CD4-positive, alpha-beta memory T cell (primary cell): ENCODE measurements around the gene CFAP97D2. TPM values are rescaled to one million over a fixed set of nuclear protein-coding genes. Genes with fewer than 3 reads are reported as not detected.
A peak's percentile ranks its signal among the peaks of the same experiment; 100 is the strongest.

ENCODE experiments used
- CTCF ChIA-PET: fragments of 350-600 bp; sonication (Branson Sonifier 250); formaldehyde crosslinking; loops from one replicate; lab custom pipeline; 2021; ENCODE audit warnings: inconsistent platforms; ENCODE audit not compliant: partially characterized antibody; lab: Charles Lee
- POLR2A ChIA-PET: fragments of 350-600 bp; sonication (Branson Sonifier 250); formaldehyde crosslinking; loops from one replicate; lab custom pipeline; 2021; ENCODE audit not compliant: partially characterized antibody; lab: Charles Lee
- DNase-seq, 5 donors: peaks; one replicate each; pipeline versions ENCODE4 v3.0.0 to v3.0.0-alpha.2; 2020 to 2022; ENCODE audit warnings: mixed read lengths in 1 of 5
- H3K27ac ChIP-seq: one replicate; pipeline ENCODE4 v1.7.0; 2013; ENCODE audit warnings: low read depth, low read length
- H3K27me3 ChIP-seq: 2 replicates; pipeline ENCODE4 v1.7.0; 2013; ENCODE audit warnings: mild to moderate bottlenecking, low read length, moderate library complexity; ENCODE audit not compliant: insufficient read depth
- H3K36me3 ChIP-seq: 2 replicates; pipeline ENCODE4 v1.7.0; 2013; ENCODE audit warnings: mild to moderate bottlenecking, low read length, moderate library complexity; ENCODE audit not compliant: insufficient read depth
- H3K4me1 ChIP-seq: 2 replicates; pipeline ENCODE4 v1.7.0; 2013; ENCODE audit warnings: mild to moderate bottlenecking, low read length, moderate library complexity; ENCODE audit not compliant: insufficient read depth
- H3K4me3 ChIP-seq, 2 donors: one replicate each; pipeline ENCODE4 v1.7.0; 2013; ENCODE audit warnings: low read length in 2 of 2, mild to moderate bottlenecking in 1 of 2
- H3K9me3 ChIP-seq, 2 donors: one replicate each; pipeline ENCODE4 v1.7.0; 2013; ENCODE audit warnings: low read length in 2 of 2, control low read depth in 1 of 2; ENCODE audit not compliant: control insufficient read depth in 1 of 2
- H3K27ac Mint-ChIP-seq, 7 donors: one replicate each; pipeline ENCODE4 v1.8.0; 2020 to 2021; ENCODE audit warnings: mixed read lengths in 7 of 7, mild to moderate bottlenecking in 6 of 7, inconsistent platforms in 3 of 7, moderate library complexity in 3 of 7
- H3K27me3 Mint-ChIP-seq, 2 donors: one replicate each; pipeline ENCODE4 v1.8.0; 2020 to 2021; ENCODE audit warnings: mixed read lengths in 2 of 2
- H3K36me3 Mint-ChIP-seq, 2 donors: one replicate each; pipeline ENCODE4 v1.8.0; 2020 to 2021; ENCODE audit warnings: mixed read lengths in 2 of 2, inconsistent platforms in 1 of 2, mild to moderate bottlenecking in 1 of 2
- H3K4me1 Mint-ChIP-seq, 4 donors: one replicate each; pipeline ENCODE4 v1.8.0; 2020 to 2021; ENCODE audit warnings: mixed read lengths in 4 of 4, mild to moderate bottlenecking in 1 of 4
- H3K4me3 Mint-ChIP-seq, 8 donors: one replicate each; pipeline ENCODE4 v1.8.0; 2020 to 2021; ENCODE audit warnings: mixed read lengths in 8 of 8, mild to moderate bottlenecking in 7 of 8, moderate library complexity in 6 of 8, inconsistent platforms in 3 of 8
- H3K9me3 Mint-ChIP-seq, 8 donors: one replicate each; pipeline ENCODE4 v1.8.0; 2020 to 2021; ENCODE audit warnings: mixed read lengths in 8 of 8, mild to moderate bottlenecking in 5 of 8, inconsistent platforms in 3 of 8, moderate library complexity in 1 of 8
- intact Hi-C: fragments of 100-400 bp; cut with micrococcal nuclease; formaldehyde crosslinking; loops from one replicate; pipeline ENCODE4 v1.15.1; 2023
- polyA plus RNA-seq, 2 donors: library from polyadenylated mRNA; unstranded; fragments of 300-500 nt; fragmentation: Illumina TruSeq; gene quantifications; one replicate each; pipeline ENCODE4 v1.2.3, GENCODE V29; 2021
- total RNA-seq, 2 experiments: library from RNA; stranded (reverse); gene quantifications; one replicate each; pipeline ENCODE4 v1.2.3, GENCODE V29; 2021

Gene CFAP97D2
- total and polyA plus RNA-seq, 4 experiments from 2014 or later, result not detected

- Mint-ChIP-seq H3K9me3 (peaks cover 0 to 2% (median 0%) of the 10 kb centered on the region in 8 donors), H3K4me1 (peaks cover 24 to 35% (median 28%) of the 10 kb centered on the region in 4 donors), H3K27me3 (peaks cover 3% of the 10 kb centered on the region in 2 donors), H3K4me3 (no peak overlapping the region), H3K36me3 (no peaks in the 10 kb centered on the region), H3K27ac (no peak overlapping the region)
- Histone ChIP-seq H3K9me3 (no peaks in the 10 kb centered on the region), H3K27me3 (no peaks in the 10 kb centered on the region), H3K4me1 (peaks cover 31% of the 10 kb centered on the region), H3K27ac (no peak overlapping the region), H3K36me3 (no peaks in the 10 kb centered on the region), H3K4me3 (no peak overlapping the region)
- intact Hi-C loops, result no loop called here
- DNase-seq, result no peak
- ChIA-PET POLR2A (interaction anchor here (0.9 to 2.7 kb wide), 5 partner anchors 86 to 162 kb away, joined by 3 to 12 read pairs (median 4); no protein-coding TSS in a partner anchor), CTCF (interaction anchor here (0.6 to 1.7 kb wide), 4 partner anchors 8 to 408 kb away, joined by 4 to 7 read pairs (median 4); no protein-coding TSS in a partner anchor)
Observed at GRCh38 chr13:114228176-114228575, 49.1 kb downstream of the CFAP97D2 start.

- POLR2A ChIA-PET, result interaction anchor here (1.1 to 1.2 kb wide), 2 partner anchors 99 to 119 kb away, joined by 3 to 4 read pairs; no protein-coding TSS in a partner anchor
- CTCF ChIA-PET, result no interaction called here
- Histone ChIP-seq H3K4me3 (no peak overlapping the region), H3K36me3 (no peaks in the 10 kb centered on the region), H3K4me1 (peaks cover 29% of the 10 kb centered on the region), H3K27ac (no peak overlapping the region), H3K27me3 (no peaks in the 10 kb centered on the region), H3K9me3 (no peaks in the 10 kb centered on the region)
- Mint-ChIP-seq H3K4me1 (peaks cover 23 to 34% (median 29%) of the 10 kb centered on the region in 4 donors), H3K27me3 (peaks cover 3% of the 10 kb centered on the region in 2 donors), H3K36me3 (peaks cover 0 to 1% of the 10 kb centered on the region in 2 donors), H3K27ac (no peak overlapping the region), H3K9me3 (peaks cover 0 to 2% (median 0%) of the 10 kb centered on the region in 8 donors), H3K4me3 (no peak overlapping the region)
- intact Hi-C loops, result no loop called here
- no peak for DNase-seq
Observed at GRCh38 chr13:114229506-114229905, 50.4 kb downstream of the CFAP97D2 start.

- Mint-ChIP-seq H3K27me3 (peaks cover 3% of the 10 kb centered on the region in 2 donors), H3K4me3 (no peak overlapping the region), H3K4me1 (peaks cover 17 to 30% (median 23%) of the 10 kb centered on the region in 4 donors), H3K36me3 (peaks cover 0 to 2% of the 10 kb centered on the region in 2 donors), H3K9me3 (peaks cover 0 to 2% (median 0%) of the 10 kb centered on the region in 8 donors), H3K27ac (no peak overlapping the region)
- intact Hi-C loops, result no loop called here
- Histone ChIP-seq H3K27me3 (no peaks in the 10 kb centered on the region), H3K9me3 (no peaks in the 10 kb centered on the region), H3K4me1 (peaks cover 25% of the 10 kb centered on the region), H3K4me3 (no peak overlapping the region), H3K27ac (no peak overlapping the region), H3K36me3 (no peaks in the 10 kb centered on the region)
- no peak for DNase-seq
- ChIA-PET POLR2A (interaction anchor here (1.1 kb wide), 1 partner anchor 99 kb away, joined by 3 read pairs; no protein-coding TSS in a partner anchor), CTCF (no interaction called here)
Observed at GRCh38 chr13:114230117-114230516, 51.1 kb downstream of the CFAP97D2 start.

- no peak overlapping the region for H3K4me3 Mint-ChIP-seq
Observed at GRCh38 chr13:114230575-114230974, 51.5 kb downstream of the CFAP97D2 start.

GRCh38 chr13:114231886-114232285 is 52.8 kb downstream of the CFAP97D2 start:
- H3K9me3 ChIP-seq, result no peaks in the 10 kb centered on the region
- H3K27ac ChIP-seq, result no peak overlapping the region
- H3K4me1 ChIP-seq, result peaks cover 25% of the 10 kb centered on the region
- Mint-ChIP-seq H3K27me3 (peaks cover 3% of the 10 kb centered on the region in 2 donors), H3K4me1 (peaks cover 17 to 27% (median 24%) of the 10 kb centered on the region in 4 donors), H3K4me3 (no peak overlapping the region), H3K36me3 (peaks cover 0 to 11% of the 10 kb centered on the region in 2 donors), H3K27ac (no peak overlapping the region), H3K9me3 (peaks cover 0 to 2% (median 0%) of the 10 kb centered on the region in 8 donors)
- ChIA-PET CTCF (no interaction called here), POLR2A (no interaction called here)
- H3K4me3 ChIP-seq, result no peak overlapping the region
- H3K27me3 ChIP-seq, result no peaks in the 10 kb centered on the region
- no peaks in the 10 kb centered on the region for H3K36me3 ChIP-seq
- no peak for DNase-seq
- intact Hi-C loops, result no loop called here

More at GRCh38 chr13:114230575-114230974, 51.5 kb downstream of the CFAP97D2 start:
- DNase-seq, result no peak
- peaks cover 0 to 2% (median 0%) of the 10 kb centered on the region in 8 donors for H3K9me3 Mint-ChIP-seq
- peaks cover 0 to 5% of the 10 kb centered on the region in 2 donors for H3K36me3 Mint-ChIP-seq
- no peak overlapping the region for H3K27ac ChIP-seq
- ChIA-PET CTCF (no interaction called here), POLR2A (no interaction called here)
- peaks cover 27% of the 10 kb centered on the region for H3K4me1 ChIP-seq
- no peaks in the 10 kb centered on the region for H3K9me3 ChIP-seq
- H3K27ac Mint-ChIP-seq, result no peak overlapping the region
- intact Hi-C loops, result no loop called here
- peaks cover 21 to 32% (median 25%) of the 10 kb centered on the region in 4 donors for H3K4me1 Mint-ChIP-seq
- no peaks in the 10 kb centered on the region for H3K36me3 ChIP-seq
- H3K4me3 ChIP-seq, result no peak overlapping the region
- no peaks in the 10 kb centered on the region for H3K27me3 ChIP-seq
- peaks cover 3% of the 10 kb centered on the region in 2 donors for H3K27me3 Mint-ChIP-seq

- CTCF ChIA-PET, result no interaction called here
- H3K27ac ChIP-seq, result peak overlapping the region; percentile 46
Observed at GRCh38 chr13:114234266-114234644, 55.2 kb downstream of the CFAP97D2 start.

GRCh38 chr13:114234645-114235421 is 55.8 kb downstream of the CFAP97D2 start, which contains the start of gene CDC16:
Gene CDC16 (plus strand): TSS chr13:114234897. CDS start chr13:114235085, 188 bp downstream.
- peak within 1 kb of the TSS; percentile 83 to 92 (median 89) for H3K4me3 Mint-ChIP-seq
- peak within 1 kb of the TSS; percentile 26 to 66 for H3K4me3 ChIP-seq
- H3K9me3 Mint-ChIP-seq, result peaks cover 0 to 2% (median 0%) of the 10 kb centered on the region in 8 donors
- H3K27me3 Mint-ChIP-seq, result peaks cover 3% of the 10 kb centered on the region in 2 donors
- peaks cover 21% of the 10 kb centered on the region for H3K4me1 ChIP-seq
- H3K36me3 Mint-ChIP-seq, result peaks cover 18 to 29% of the 10 kb centered on the region in 2 donors
- ChIA-PET CTCF (no interaction called here), POLR2A (interaction anchor here (0.7 to 1.3 kb wide), 3 partner anchors 34 to 94 kb away, joined by 3 to 4 read pairs (median 3); partner anchors contain the start of gene UPF3A)
- DNase-seq, result peak; percentile 63 to 77 (median 71)
- H3K36me3 ChIP-seq, result peaks cover 27% of the 10 kb centered on the region
- H3K27ac Mint-ChIP-seq, result peak within 1 kb of the TSS; percentile 64 to 88 (median 75)
- intact Hi-C loops, result loop anchor here (2.0 kb wide), 3 partner anchors 46 to 418 kb away; partner anchors contain the start of gene UPF3A
- peaks cover 16 to 33% (median 27%) of the 10 kb centered on the region in 4 donors for H3K4me1 Mint-ChIP-seq
- H3K27ac ChIP-seq, result peak within 1 kb of the TSS; percentile 46
- no peaks in the 10 kb centered on the region for H3K9me3 ChIP-seq
- no peaks in the 10 kb centered on the region for H3K27me3 ChIP-seq

More at GRCh38 chr13:114234266-114234644, 55.2 kb downstream of the CFAP97D2 start:
- Mint-ChIP-seq H3K4me1 (peaks cover 16 to 33% (median 27%) of the 10 kb centered on the region in 4 donors), H3K4me3 (peak overlapping the region; percentile 83 to 92 (median 89)), H3K27me3 (peaks cover 3% of the 10 kb centered on the region in 2 donors), H3K9me3 (peaks cover 0 to 2% (median 0%) of the 10 kb centered on the region in 8 donors), H3K36me3 (peaks cover 14 to 25% of the 10 kb centered on the region in 2 donors), H3K27ac (peak overlapping the region; percentile 39 to 87 (median 75))
- POLR2A ChIA-PET, result no interaction called here
- Histone ChIP-seq H3K4me3 (peak overlapping the region; percentile 17 to 66), H3K4me1 (peaks cover 21% of the 10 kb centered on the region), H3K27me3 (no peaks in the 10 kb centered on the region), H3K36me3 (peaks cover 21% of the 10 kb centered on the region), H3K9me3 (no peaks in the 10 kb centered on the region)
- DNase-seq, result no peak
- intact Hi-C loops, result loop anchor here (2.0 kb wide), 3 partner anchors 47 to 417 kb away; partner anchors contain the start of gene UPF3A
